ENCODE data around the gene NTN5. TPM values are rescaled to one million over a fixed set of nuclear protein-coding genes. Genes with fewer than 3 reads are reported as not detected.

The NTN5 gene
- total RNA-seq, 1 donor from 2014 or later, result 0.98 TPM

- Histone ChIP-seq H3K4me3 (no peak overlapping the region), H3K4me1 (no peaks in the 10 kb centered on the region), H3K27me3 (no peaks in the 10 kb centered on the region), H3K9me3 (no peaks in the 10 kb centered on the region), H3K36me3 (no peaks in the 10 kb centered on the region), H3K27ac (no peak overlapping the region)
- TF ChIP-seq CTCF (IDR thresholded peaks at IDR 0.05) (no peak), POLR2A (IDR thresholded peaks at IDR 0.05) (no peak), POLR2AphosphoS5 (IDR thresholded peaks at IDR 0.05; ENCODE audit: insufficient read depth in 1 of 2, low read depth in 1 of 2) (no peak)
- DNase-seq (ENCODE audit: extremely low spot score in 2 of 2), result no peak
- intact Hi-C loops (cut with DNase I), result no loop called here
Measured at GRCh38 chr19:48664476-48664875, 8.3 kb downstream of the NTN5 start.

- H3K27ac ChIP-seq, result no peak overlapping the region
- DNase-seq (ENCODE audit: extremely low spot score in 2 of 2), result no peak
- H3K27me3 ChIP-seq, result no peaks in the 10 kb centered on the region
- no peaks in the 10 kb centered on the region for H3K4me1 ChIP-seq
- H3K36me3 ChIP-seq, result no peaks in the 10 kb centered on the region
- TF ChIP-seq CTCF (IDR thresholded peaks at IDR 0.05) (no peak), POLR2AphosphoS5 (IDR thresholded peaks at IDR 0.05; ENCODE audit: insufficient read depth in 1 of 2, low read depth in 1 of 2) (no peak), POLR2A (IDR thresholded peaks at IDR 0.05) (no peak)
- intact Hi-C loops (cut with DNase I), result no loop called here
- no peak overlapping the region for H3K4me3 ChIP-seq
- no peaks in the 10 kb centered on the region for H3K9me3 ChIP-seq
Measured at GRCh38 chr19:48663667-48664066, 9.2 kb downstream of the NTN5 start.

GRCh38 chr19:48661711-48662090 is 11.1 kb downstream of the NTN5 start:
- no peak for DNase-seq (ENCODE audit: extremely low spot score in 2 of 2)
- no peaks in the 10 kb centered on the region for H3K4me1 ChIP-seq
- H3K27me3 ChIP-seq, result no peaks in the 10 kb centered on the region
- no peaks in the 10 kb centered on the region for H3K36me3 ChIP-seq
- no peaks in the 10 kb centered on the region for H3K9me3 ChIP-seq
- no peak overlapping the region for H3K4me3 ChIP-seq
- no peak for TF ChIP-seq POLR2A (IDR thresholded peaks at IDR 0.05)
- TF ChIP-seq CTCF (IDR thresholded peaks at IDR 0.05), result no peak
- H3K27ac ChIP-seq, result no peak overlapping the region
- intact Hi-C loops (cut with DNase I), result no loop called here

- DNase-seq (ENCODE audit: extremely low spot score in 2 of 2), result no peak
- Histone ChIP-seq H3K36me3 (no peaks in the 10 kb centered on the region), H3K9me3 (no peaks in the 10 kb centered on the region), H3K4me1 (no peaks in the 10 kb centered on the region), H3K4me3 (no peak overlapping the region), H3K27ac (no peak overlapping the region), H3K27me3 (no peaks in the 10 kb centered on the region)
- intact Hi-C loops (cut with DNase I), result no loop called here
- no peak for TF ChIP-seq CTCF (IDR thresholded peaks at IDR 0.05)
Measured at GRCh38 chr19:48660852-48661710, 11.7 kb downstream of the NTN5 start.

- Histone ChIP-seq H3K4me3 (no peak overlapping the region), H3K9me3 (no peaks in the 10 kb centered on the region), H3K36me3 (no peaks in the 10 kb centered on the region), H3K27me3 (no peaks in the 10 kb centered on the region), H3K4me1 (no peaks in the 10 kb centered on the region), H3K27ac (no peak overlapping the region)
- intact Hi-C loops (cut with DNase I), result no loop called here
- no peak for DNase-seq (ENCODE audit: extremely low spot score in 2 of 2)
- TF ChIP-seq POLR2AphosphoS5 (IDR thresholded peaks at IDR 0.05; ENCODE audit: insufficient read depth in 1 of 2, low read depth in 1 of 2) (no peak), CTCF (IDR thresholded peaks at IDR 0.05) (no peak), POLR2A (IDR thresholded peaks at IDR 0.05) (no peak)
Measured at GRCh38 chr19:48659768-48660167, 13.0 kb downstream of the NTN5 start.

Data from vagina (tissue), 2 donors.